Kidney (tissue), 14 donors: ENCODE results near the gene MYCN. TPM values are rescaled to one million over a fixed set of nuclear protein-coding genes. Genes with fewer than 3 reads are reported as not detected.
A peak's percentile ranks its signal among the peaks of the same experiment; 100 is the strongest.

Source experiments
- DNase-seq, 5 donors: peaks; one replicate each; pipeline ENCODE4 v3.0.0-alpha.2; 2013 to 2020
- FAIRE-seq: peaks from 2 replicates; lab custom pipeline; 2012; peaks lifted over from hg19 to GRCh38; lab: Jason Lieb, UNC
- H3K27ac ChIP-seq, 2 donors: one replicate each; pipeline ENCODE4 v1.7.0; 2013; ENCODE audit warnings: low read depth in 2 of 2, low read length in 2 of 2, inconsistent platforms in 1 of 2
- H3K27me3 ChIP-seq: one replicate; pipeline ENCODE4 v1.7.1; 2013; ENCODE audit warnings: low read length, inconsistent platforms; ENCODE audit not compliant: control insufficient read depth, insufficient read depth
- H3K36me3 ChIP-seq, 3 donors: one replicate each; pipeline versions ENCODE4 v1.7.0 to v1.7.1; 2013; ENCODE audit warnings: low read length in 3 of 3, control low read depth in 1 of 3, inconsistent platforms in 1 of 3; ENCODE audit not compliant: insufficient read depth in 3 of 3, control insufficient read depth in 2 of 3
- H3K4me1 ChIP-seq, 3 donors: one replicate each; pipeline versions ENCODE4 v1.7.0 to v1.7.1; 2013; ENCODE audit warnings: low read length in 3 of 3, inconsistent platforms in 1 of 3, low read depth in 1 of 3; ENCODE audit not compliant: control insufficient read depth in 2 of 3, insufficient read depth in 2 of 3
- H3K4me3 ChIP-seq, 3 donors: one replicate each; pipeline versions ENCODE4 v1.7.0 to v1.8.1; 2013; ENCODE audit warnings: low read length in 3 of 3, control low read depth in 1 of 3, inconsistent platforms in 1 of 3
- H3K9ac ChIP-seq, 3 donors: one replicate each; pipeline versions ENCODE4 v1.7.0 to v1.7.1; 2013; ENCODE audit warnings: low read length in 3 of 3, control low read depth in 1 of 3, inconsistent platforms in 1 of 3
- H3K9me3 ChIP-seq, 3 donors: one replicate each; pipeline versions ENCODE4 v1.7.0 to v1.7.1; 2013; ENCODE audit warnings: low read length in 3 of 3, control low read depth in 1 of 3, inconsistent platforms in 1 of 3; ENCODE audit not compliant: control insufficient read depth in 2 of 3, insufficient read depth in 1 of 3
- CTCF ChIP-seq: IDR thresholded peaks from 3 replicates; pipeline ENCODE4 v1.5.1; 2012; ENCODE audit warnings: mild to moderate bottlenecking, moderate library complexity, borderline replicate concordance; ENCODE audit not compliant: insufficient read depth; ENCODE audit errors: extremely low read depth
- intact Hi-C: fragments of 100-400 bp; cut with DNase I; formaldehyde crosslinking; loops from one replicate; pipeline ENCODE4 v1.11.1; 2022
- polyA plus RNA-seq: library from polyadenylated mRNA; stranded (reverse); fragments of 350-450 nt; fragmentation: Illumina TruSeq; extraction: RNeasy Lipid Tissue Mini Kit (QIAGEN cat#74804); gene quantifications from one replicate; pipeline ENCODE4 v1.2.3, GENCODE V29; 2014; ENCODE audit warnings: low read depth, low replicate concordance; ENCODE audit not compliant: insufficient read depth
- total RNA-seq: library from RNA; stranded (reverse); fragmentation: NEBNext Ultra II Directional; extraction: Animal tissue kit (Norgen Biotek cat#: 25700); gene quantifications from one replicate; pipeline ENCODE4 v1.2.1, GENCODE V29; 2021
- donor health status: control.
- donor health status: control.
- donor health status: control.
- donor health status: control.
- donor health status: control.
- donor health status: DM: yes; HTN: yes; CAD: no.
- donor health status: Normal renal cell carcinoma (clear cell type).

Gene MYCN
- total and polyA plus RNA-seq, 2 donors from 2014 or later, result 1.7 to 2.2 TPM

GRCh38 chr2:15989559-15989958 lies 49.2 kb downstream of the MYCN start:
- Histone ChIP-seq H3K4me3 (no peak overlapping the region), H3K27ac (no peak overlapping the region), H3K9me3 (peaks cover 0 to 3% (median 0%) of the 10 kb centered on the region in 3 donors), H3K36me3 (no peaks in the 10 kb centered on the region), H3K9ac (no peak overlapping the region), H3K4me1 (peaks cover 0 to 5% (median 0%) of the 10 kb centered on the region in 3 donors), H3K27me3 (no peaks in the 10 kb centered on the region)
- FAIRE-seq, result no peak
- TF ChIP-seq CTCF, result no peak
- peak in 3 of 5 donors; percentile 39 to 66 (median 62) for DNase-seq
- intact Hi-C loops, result no loop called here

GRCh38 chr2:15990151-15991101 lies 50.1 kb downstream of the MYCN start:
- FAIRE-seq (no peak), DNase-seq (peak in 2 of 5 donors; percentile 59 to 67)
- intact Hi-C loops, result no loop called here
- Histone ChIP-seq H3K4me1 (peaks cover 0 to 5% (median 0%) of the 10 kb centered on the region in 3 donors), H3K27ac (no peak overlapping the region), H3K27me3 (no peaks in the 10 kb centered on the region), H3K9ac (no peak overlapping the region), H3K4me3 (no peak overlapping the region), H3K9me3 (peaks cover 0 to 3% (median 0%) of the 10 kb centered on the region in 3 donors), H3K36me3 (no peaks in the 10 kb centered on the region)
- no peak for TF ChIP-seq CTCF

- intact Hi-C loops, result no loop called here
- Histone ChIP-seq H3K9me3 (no peaks in the 10 kb centered on the region), H3K4me3 (no peak overlapping the region), H3K36me3 (no peaks in the 10 kb centered on the region), H3K27ac (no peak overlapping the region), H3K27me3 (no peaks in the 10 kb centered on the region), H3K9ac (no peak overlapping the region), H3K4me1 (no peaks in the 10 kb centered on the region)
- FAIRE-seq, result no peak
- DNase-seq, result no peak
- no peak for TF ChIP-seq CTCF
Measured at GRCh38 chr2:15991231-15991630, 50.9 kb downstream of the MYCN start.
